Astrocyte of the spinal cord (primary cell): ENCODE data around the gene MX1.

Source experiments
- DNase-seq: peaks from one replicate; pipeline ENCODE4 v3.0.0; 2011; ENCODE audit warnings: low read depth, low spot score
- H3K4me3 ChIP-seq: 2 replicates; pipeline ENCODE4 v1.5.1; 2011; ENCODE audit warnings: low read depth, mild to moderate bottlenecking, low read length, moderate library complexity
- in situ Hi-C: cut with HindIII; loops from 2 replicates; pipeline ENCODE4 v1.10.0; 2017; ENCODE audit warnings: low sequenced_read_pairs
- TF ChIP-seq, protein P1 (sequence below): IDR thresholded peaks from 2 replicates; pipeline ENCODE4 v1.5.1; 2012; ENCODE audit warnings: low read depth, mild to moderate bottlenecking, low read length, inconsistent platforms

MX1 gene

DNA sequence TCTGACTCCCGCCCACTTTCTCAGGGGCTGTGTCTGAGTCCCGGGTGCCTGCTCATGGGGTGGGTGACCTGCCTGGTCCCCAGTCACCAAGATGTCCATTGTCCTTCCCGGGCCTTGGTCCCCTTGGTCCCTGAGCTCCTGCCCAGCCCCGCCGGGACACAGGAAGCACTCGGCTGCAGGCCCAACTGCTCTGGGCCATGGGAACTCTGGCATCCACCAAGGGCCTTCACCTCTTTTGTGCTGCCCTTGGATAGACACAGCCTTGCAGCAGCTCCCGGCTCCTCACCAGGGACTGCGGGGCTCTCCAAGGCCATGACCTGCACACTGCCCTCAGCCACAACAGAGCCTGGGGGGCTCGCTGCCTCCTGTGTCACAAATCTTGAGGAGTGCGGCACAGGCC, 22.1 kb upstream of the MX1 start:
- no peak for DNase-seq
- no peak overlapping the region for H3K4me3 ChIP-seq
- in situ Hi-C loops = no loop called here
- TF ChIP-seq, protein P1, sequence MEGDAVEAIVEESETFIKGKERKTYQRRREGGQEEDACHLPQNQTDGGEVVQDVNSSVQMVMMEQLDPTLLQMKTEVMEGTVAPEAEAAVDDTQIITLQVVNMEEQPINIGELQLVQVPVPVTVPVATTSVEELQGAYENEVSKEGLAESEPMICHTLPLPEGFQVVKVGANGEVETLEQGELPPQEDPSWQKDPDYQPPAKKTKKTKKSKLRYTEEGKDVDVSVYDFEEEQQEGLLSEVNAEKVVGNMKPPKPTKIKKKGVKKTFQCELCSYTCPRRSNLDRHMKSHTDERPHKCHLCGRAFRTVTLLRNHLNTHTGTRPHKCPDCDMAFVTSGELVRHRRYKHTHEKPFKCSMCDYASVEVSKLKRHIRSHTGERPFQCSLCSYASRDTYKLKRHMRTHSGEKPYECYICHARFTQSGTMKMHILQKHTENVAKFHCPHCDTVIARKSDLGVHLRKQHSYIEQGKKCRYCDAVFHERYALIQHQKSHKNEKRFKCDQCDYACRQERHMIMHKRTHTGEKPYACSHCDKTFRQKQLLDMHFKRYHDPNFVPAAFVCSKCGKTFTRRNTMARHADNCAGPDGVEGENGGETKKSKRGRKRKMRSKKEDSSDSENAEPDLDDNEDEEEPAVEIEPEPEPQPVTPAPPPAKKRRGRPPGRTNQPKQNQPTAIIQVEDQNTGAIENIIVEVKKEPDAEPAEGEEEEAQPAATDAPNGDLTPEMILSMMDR = no peak

DNA sequence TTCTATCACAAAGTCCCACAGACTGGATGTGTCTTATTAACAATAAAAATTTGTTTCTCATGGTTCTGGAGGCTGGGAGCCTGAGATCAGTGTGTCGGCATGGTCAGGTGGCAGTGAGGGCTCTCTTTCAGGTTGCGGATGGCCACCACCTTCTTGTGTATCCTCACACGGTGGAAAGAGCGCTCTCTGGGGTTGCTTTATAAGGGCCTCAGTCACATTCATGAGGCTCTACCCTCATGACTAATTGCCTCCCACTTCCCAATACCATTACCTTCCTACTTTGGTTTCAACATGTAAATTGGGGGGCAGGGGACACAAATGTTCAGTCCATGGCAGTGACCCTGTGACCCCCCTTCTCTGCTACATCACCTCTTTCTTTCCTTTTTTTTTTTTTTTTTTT, 20.7 kb upstream of the MX1 start:
- in situ Hi-C loops = no loop called here
- no peak overlapping the region for H3K4me3 ChIP-seq
- TF ChIP-seq, protein P1 = no peak
- no peak for DNase-seq

DNA sequence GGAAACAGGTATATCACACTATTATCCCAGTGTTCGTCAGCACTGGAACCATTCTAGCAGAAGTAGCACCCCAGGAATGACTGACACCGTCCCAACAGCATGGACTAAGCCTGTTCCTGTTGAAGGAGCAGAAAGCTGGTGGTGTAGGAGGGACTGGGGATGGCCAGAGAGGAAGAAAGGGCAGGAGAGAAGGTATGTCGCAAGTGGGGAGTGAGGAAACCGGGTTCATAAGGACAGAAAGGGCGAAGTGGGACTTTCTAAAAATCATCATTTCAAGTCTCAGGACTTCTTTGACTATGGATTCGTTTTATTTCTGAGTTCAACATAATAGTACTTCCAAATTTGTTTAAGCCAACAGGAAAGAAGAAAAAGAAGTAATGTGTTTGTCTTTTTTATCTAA, 19.7 kb upstream of the MX1 start:
- TF ChIP-seq, protein P1 = no peak

DNA sequence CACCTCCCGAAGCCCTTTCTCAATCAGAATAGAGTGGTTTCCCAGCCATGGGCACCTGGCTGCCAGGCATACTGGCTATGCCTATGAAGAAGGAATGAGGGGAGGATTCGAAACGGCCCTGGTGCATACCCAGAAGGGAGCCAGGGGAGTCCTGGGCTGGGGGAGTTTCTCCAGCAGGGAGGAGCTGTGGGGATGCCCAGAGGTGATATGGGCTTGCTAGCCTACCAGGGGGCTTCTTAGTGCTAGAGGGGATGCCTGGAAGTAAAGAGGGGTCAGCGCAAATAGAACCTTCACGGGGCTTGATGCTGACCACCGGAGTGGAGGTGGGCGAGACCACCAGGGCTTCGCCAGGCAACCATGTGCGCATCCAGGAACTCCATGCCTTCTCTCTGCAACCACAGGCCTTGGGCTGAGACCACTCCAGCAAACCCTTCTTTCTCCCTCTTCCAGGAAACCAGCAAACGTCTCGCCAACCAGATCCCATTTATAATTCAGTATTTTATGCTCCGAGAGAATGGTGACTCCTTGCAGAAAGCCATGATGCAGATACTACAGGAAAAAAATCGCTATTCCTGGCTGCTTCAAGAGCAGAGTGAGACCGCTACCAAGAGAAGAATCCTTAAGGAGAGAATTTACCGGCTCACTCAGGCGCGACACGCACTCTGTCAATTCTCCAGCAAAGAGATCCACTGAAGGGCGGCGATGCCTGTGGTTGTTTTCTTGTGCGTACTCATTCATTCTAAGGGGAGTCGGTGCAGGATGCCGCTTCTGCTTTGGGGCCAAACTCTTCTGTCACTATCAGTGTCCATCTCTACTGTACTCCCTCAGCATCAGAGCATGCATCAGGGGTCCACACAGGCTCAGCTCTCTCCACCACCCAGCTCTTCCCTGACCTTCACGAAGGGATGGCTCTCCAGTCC, 18.2 kb upstream of the MX1 start:
- DNase-seq = no peak
- in situ Hi-C loops = no loop called here
- TF ChIP-seq, protein P1 = no peak
- H3K4me3 ChIP-seq = no peak overlapping the region

More for the DNA sequence above, 19.7 kb upstream of the MX1 start:
- in situ Hi-C loops = no loop called here
- H3K4me3 ChIP-seq = no peak overlapping the region
- DNase-seq = no peak

DNA sequence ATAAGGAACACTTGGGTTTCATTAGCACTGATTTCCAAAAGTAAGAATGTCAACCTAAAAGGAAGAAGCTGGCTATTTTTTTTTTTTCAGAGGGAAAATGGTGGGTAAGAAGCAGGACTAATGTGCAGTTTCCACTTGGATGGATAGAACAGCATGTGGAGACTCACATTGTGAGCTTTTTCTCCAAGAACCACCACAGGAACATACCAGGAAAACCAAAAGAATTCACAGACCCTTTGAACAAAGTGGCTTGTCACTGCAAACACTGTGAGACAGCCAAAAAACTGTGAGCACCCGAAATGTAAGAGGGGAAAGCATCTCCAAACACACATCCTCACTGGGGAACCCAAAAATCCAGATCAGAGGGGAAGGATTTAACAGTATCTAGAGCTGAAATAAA, 15.7 kb upstream of the MX1 start:
- in situ Hi-C loops = no loop called here
- H3K4me3 ChIP-seq = no peak overlapping the region
- no peak for DNase-seq
- TF ChIP-seq, protein P1 = no peak

DNA sequence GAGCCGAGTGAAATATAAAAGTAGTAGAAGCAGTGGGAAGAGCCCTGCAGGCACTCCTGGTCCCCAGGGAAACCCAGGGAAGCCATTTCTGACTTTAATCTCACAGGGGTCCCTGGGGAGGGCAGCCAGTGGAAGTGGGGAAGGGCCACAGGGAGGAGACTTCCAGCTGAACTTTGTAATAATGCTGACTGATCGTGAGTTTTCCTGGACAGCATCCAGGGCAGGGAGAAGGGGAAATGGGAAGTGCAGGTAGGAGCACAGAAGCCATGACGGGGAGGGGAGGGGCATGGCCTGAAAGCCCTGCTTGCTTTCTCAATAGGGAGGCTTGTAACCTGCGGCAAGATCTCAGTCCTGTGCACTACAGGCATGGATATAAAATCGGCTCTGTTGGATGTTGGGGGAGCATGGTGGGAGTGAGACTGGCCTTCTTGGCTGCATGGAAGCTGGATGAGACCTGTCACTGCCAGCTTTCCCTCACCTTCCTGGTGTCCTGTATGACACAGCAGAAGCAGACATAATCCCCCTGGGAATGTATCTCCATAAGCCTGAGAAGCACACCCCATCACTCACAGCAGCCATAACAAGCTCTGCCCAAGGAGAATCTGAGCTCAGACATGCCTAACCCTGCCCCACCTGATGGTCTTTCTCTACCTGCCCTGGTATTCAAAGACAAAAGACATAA, 15.1 kb upstream of the MX1 start:
- TF ChIP-seq, protein P1 = no peak
- DNase-seq = no peak
- in situ Hi-C loops = no loop called here
- H3K4me3 ChIP-seq = no peak overlapping the region
